ENCODE results near the gene FAHD2A. TPM values are rescaled to one million over a fixed set of nuclear protein-coding genes. Genes with fewer than 3 reads are reported as not detected.

The FAHD2A gene
- total RNA-seq, 1 donor from 2014 or later: 42.0 TPM

- intact Hi-C loops (cut with DNase I): no loop called here
- no peak for DNase-seq (ENCODE audit: extremely low spot score in 2 of 2)
Measured at GRCh38 chr2:95383635-95384027, 18.9 kb upstream of the FAHD2A start.

GRCh38 chr2:95384854-95385569 is 17.5 kb upstream of the FAHD2A start:
- peak in 1 of 2 donors; percentile 82 for DNase-seq (ENCODE audit: extremely low spot score in 2 of 2)
- Histone ChIP-seq H3K36me3 (no peaks in the 10 kb centered on the region), H3K9me3 (no peaks in the 10 kb centered on the region), H3K4me1 (peaks cover 36% of the 10 kb centered on the region), H3K27ac (peak overlapping the region; percentile 30), H3K27me3 (no peaks in the 10 kb centered on the region), H3K4me3 (no peak overlapping the region)
- intact Hi-C loops (cut with DNase I): no loop called here
- TF ChIP-seq POLR2A (IDR thresholded peaks at IDR 0.05) (no peak), POLR2AphosphoS5 (IDR thresholded peaks at IDR 0.05; ENCODE audit: insufficient read depth in 1 of 2, low read depth in 1 of 2) (no peak)
- TF ChIP-seq, protein P1, sequence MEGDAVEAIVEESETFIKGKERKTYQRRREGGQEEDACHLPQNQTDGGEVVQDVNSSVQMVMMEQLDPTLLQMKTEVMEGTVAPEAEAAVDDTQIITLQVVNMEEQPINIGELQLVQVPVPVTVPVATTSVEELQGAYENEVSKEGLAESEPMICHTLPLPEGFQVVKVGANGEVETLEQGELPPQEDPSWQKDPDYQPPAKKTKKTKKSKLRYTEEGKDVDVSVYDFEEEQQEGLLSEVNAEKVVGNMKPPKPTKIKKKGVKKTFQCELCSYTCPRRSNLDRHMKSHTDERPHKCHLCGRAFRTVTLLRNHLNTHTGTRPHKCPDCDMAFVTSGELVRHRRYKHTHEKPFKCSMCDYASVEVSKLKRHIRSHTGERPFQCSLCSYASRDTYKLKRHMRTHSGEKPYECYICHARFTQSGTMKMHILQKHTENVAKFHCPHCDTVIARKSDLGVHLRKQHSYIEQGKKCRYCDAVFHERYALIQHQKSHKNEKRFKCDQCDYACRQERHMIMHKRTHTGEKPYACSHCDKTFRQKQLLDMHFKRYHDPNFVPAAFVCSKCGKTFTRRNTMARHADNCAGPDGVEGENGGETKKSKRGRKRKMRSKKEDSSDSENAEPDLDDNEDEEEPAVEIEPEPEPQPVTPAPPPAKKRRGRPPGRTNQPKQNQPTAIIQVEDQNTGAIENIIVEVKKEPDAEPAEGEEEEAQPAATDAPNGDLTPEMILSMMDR (IDR thresholded peaks at IDR 0.05): no peak

More at GRCh38 chr2:95383635-95384027, 18.9 kb upstream of the FAHD2A start:
- Histone ChIP-seq H3K9me3 (no peaks in the 10 kb centered on the region), H3K27ac (no peak overlapping the region), H3K27me3 (no peaks in the 10 kb centered on the region), H3K4me1 (peaks cover 28% of the 10 kb centered on the region), H3K36me3 (no peaks in the 10 kb centered on the region), H3K4me3 (no peak overlapping the region)
- TF ChIP-seq, protein P1 (IDR thresholded peaks at IDR 0.05): no peak
- TF ChIP-seq POLR2A (IDR thresholded peaks at IDR 0.05): no peak
- TF ChIP-seq POLR2AphosphoS5 (IDR thresholded peaks at IDR 0.05; ENCODE audit: insufficient read depth in 1 of 2, low read depth in 1 of 2): no peak

DNA sequence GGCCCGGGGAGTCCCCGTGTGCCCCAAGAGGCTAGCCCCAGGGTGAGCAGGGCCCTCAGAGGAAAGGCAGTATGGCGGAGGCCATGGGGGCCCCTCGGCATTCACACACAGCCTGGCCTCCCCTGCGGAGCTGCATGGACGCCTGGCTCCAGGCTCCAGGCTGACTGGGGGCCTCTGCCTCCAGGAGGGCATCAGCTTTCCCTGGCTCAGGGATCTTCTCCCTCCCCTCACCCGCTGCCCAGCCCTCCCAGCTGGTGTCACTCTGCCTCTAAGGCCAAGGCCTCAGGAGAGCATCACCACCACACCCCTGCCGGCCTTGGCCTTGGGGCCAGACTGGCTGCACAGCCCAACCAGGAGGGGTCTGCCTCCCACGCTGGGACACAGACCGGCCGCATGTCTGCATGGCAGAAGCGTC is 16.9 kb upstream of the FAHD2A start:
- no peaks in the 10 kb centered on the region for H3K27me3 ChIP-seq
- intact Hi-C loops (cut with DNase I): no loop called here
- no peak for DNase-seq (ENCODE audit: extremely low spot score in 2 of 2)
- no peak overlapping the region for H3K4me3 ChIP-seq
- peaks cover 36% of the 10 kb centered on the region for H3K4me1 ChIP-seq
- no peaks in the 10 kb centered on the region for H3K9me3 ChIP-seq
- peak overlapping the region; percentile 30 for H3K27ac ChIP-seq
- TF ChIP-seq POLR2A (IDR thresholded peaks at IDR 0.05) (no peak), POLR2AphosphoS5 (IDR thresholded peaks at IDR 0.05; ENCODE audit: insufficient read depth in 1 of 2, low read depth in 1 of 2) (no peak)
- TF ChIP-seq, protein P1 (IDR thresholded peaks at IDR 0.05): no peak
- no peaks in the 10 kb centered on the region for H3K36me3 ChIP-seq

- no peak overlapping the region for H3K27ac ChIP-seq
- intact Hi-C loops (cut with DNase I): no loop called here
Measured at GRCh38 chr2:95386031-95386430, 16.5 kb upstream of the FAHD2A start.

More at GRCh38 chr2:95386031-95386430, 16.5 kb upstream of the FAHD2A start:
- no peaks in the 10 kb centered on the region for H3K36me3 ChIP-seq
- no peaks in the 10 kb centered on the region for H3K27me3 ChIP-seq
- H3K9me3 ChIP-seq: no peaks in the 10 kb centered on the region
- no peak overlapping the region for H3K4me3 ChIP-seq
- H3K4me1 ChIP-seq: peaks cover 36% of the 10 kb centered on the region
- no peak for DNase-seq (ENCODE audit: extremely low spot score in 2 of 2)
- no peak for TF ChIP-seq POLR2A (IDR thresholded peaks at IDR 0.05)
- no peak for TF ChIP-seq POLR2AphosphoS5 (IDR thresholded peaks at IDR 0.05; ENCODE audit: insufficient read depth in 1 of 2, low read depth in 1 of 2)
- TF ChIP-seq, protein P1 (IDR thresholded peaks at IDR 0.05): no peak

Measured in vagina (tissue), 2 donors.